GM13976 (cell line): Measurements from ENCODE around the gene RERE.

Source experiments
- DNase-seq: peaks from one replicate; pipeline ENCODE4 v3.0.0; 2012; ENCODE audit warnings: low spot score
- in situ Hi-C: fragments of 300-500 bp; cut with MboI; formaldehyde crosslinking; loops from one replicate; pipeline ENCODE4 v1.12.0; 2022; ENCODE audit warnings: low sequenced_read_pairs, mixed read lengths, inconsistent platforms; ENCODE audit not compliant: unreplicated experiment
- TF ChIP-seq, protein P1 (sequence below): IDR thresholded peaks from 2 replicates; pipeline ENCODE4 v1.5.1; 2012; ENCODE audit warnings: borderline replicate concordance, mild to moderate bottlenecking; ENCODE audit not compliant: insufficient read depth; ENCODE audit errors: extremely low read depth, missing control alignments, control extremely low read depth

The RERE gene

DNA sequence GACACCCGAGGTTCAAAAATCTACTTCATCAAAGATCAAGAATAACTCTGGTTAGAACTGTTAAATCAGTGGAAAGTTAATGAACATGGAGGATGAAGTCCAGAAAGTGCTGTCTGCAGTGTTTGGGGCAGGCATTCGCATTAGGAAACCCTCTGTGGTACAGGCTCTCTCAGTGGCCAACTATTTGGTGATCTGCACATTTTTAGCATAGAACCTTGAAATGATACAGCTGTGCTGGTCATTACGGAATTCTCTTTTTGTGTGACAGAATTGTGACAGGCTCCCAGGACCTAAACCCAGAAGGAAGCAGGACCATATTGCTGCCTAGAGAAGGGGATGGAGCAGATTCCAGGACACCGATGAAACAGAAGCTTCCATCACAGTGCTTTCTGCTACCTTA lies 410.5 kb downstream of the RERE start:
- TF ChIP-seq, protein P1, sequence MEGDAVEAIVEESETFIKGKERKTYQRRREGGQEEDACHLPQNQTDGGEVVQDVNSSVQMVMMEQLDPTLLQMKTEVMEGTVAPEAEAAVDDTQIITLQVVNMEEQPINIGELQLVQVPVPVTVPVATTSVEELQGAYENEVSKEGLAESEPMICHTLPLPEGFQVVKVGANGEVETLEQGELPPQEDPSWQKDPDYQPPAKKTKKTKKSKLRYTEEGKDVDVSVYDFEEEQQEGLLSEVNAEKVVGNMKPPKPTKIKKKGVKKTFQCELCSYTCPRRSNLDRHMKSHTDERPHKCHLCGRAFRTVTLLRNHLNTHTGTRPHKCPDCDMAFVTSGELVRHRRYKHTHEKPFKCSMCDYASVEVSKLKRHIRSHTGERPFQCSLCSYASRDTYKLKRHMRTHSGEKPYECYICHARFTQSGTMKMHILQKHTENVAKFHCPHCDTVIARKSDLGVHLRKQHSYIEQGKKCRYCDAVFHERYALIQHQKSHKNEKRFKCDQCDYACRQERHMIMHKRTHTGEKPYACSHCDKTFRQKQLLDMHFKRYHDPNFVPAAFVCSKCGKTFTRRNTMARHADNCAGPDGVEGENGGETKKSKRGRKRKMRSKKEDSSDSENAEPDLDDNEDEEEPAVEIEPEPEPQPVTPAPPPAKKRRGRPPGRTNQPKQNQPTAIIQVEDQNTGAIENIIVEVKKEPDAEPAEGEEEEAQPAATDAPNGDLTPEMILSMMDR = no peak

DNA sequence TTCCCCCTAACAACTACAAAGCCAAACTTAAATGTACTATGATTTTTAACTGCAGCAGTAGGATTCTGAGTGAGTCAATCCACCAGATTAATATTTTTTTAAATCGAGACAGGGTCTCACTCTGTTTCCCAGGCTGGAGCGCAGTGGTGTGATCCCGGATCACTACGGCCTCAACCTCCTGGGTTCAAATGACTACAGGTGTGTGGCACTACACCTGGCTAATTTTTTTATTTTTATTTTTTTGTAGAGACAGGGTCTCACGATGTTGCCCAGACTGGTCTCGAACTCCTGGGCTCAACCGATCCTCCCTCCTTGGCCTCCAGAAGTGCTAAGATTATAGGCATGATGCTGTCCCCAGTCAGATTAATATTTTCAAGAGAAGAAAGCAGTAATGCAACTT lies 411.4 kb downstream of the RERE start:
- TF ChIP-seq, protein P1 = no peak
- in situ Hi-C loops = no loop called here
- DNase-seq = no peak

More for the DNA sequence above, 410.5 kb downstream of the RERE start:
- in situ Hi-C loops = no loop called here
- no peak for DNase-seq

DNA sequence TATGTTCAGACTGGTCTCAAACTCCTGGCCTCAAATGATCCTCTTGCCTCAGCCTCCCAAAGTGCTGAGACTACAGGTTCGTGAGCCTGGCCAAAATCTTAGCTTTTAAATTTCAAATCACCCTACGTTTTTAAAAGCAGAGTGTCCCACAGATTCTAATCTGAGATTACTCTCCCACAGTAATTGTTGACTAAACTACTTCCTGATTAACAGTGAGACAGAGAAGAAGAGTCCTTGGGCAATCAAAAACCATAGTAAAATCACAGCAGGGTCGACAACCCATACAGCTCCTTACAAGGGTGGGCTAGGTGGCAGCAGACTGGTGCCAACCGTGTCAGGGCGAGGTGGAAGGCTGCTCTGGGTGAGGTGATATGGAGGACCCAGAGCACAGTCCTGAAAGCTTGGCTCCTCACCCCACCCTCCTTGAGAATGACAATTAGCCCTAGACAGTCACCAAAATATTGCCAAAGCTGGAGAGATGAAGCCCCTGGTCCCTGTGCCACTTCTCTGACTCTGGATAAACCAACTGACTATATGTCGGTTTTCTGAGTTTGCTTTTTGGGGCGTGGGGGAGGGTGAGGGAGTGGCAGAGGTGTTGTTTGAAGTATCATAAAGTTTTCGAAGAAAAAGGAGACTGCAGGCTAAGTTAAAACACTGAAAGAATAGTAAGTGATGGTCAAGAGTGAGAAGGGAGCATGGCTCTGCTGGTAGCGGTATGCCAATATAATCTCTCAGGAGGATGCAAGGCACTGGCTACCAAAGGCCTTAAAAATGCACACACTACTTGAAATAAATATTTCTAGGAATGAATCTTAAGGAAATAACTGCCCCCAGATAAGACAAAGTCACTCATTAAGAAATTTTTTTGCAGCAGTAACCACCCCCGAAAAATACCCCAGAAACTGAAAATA lies 412.7 kb downstream of the RERE start:
- DNase-seq = no peak
- in situ Hi-C loops = no loop called here
- TF ChIP-seq, protein P1 = no peak

DNA sequence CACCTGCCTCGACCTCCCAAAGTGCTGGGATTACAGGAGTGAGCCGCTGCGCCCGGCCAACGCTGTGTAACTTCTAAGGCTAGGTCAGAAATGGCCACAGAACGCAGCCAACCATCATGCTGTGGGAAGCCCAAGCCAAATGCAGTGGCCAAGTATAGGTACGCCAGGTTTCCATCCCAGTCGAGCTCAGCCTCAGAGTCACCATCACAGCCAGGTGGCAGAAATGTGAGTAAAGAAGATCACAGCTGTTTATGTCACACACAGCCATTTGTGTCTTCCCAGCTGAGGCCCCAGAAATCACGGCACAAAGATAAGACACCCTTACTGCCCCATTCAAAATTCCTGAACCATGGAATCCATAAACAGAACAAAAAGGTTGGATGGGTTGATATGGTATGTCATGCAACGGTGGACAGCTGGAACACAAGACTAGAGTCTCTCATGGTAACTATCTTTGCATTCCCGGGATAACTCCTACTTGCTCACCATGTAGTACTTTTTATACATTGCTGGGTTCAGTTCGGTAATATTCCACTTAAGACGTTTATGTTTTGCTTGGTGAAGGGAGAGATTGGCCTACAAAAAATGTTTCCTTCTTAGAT lies 415.2 kb downstream of the RERE start:
- in situ Hi-C loops = no loop called here
- DNase-seq = no peak
- TF ChIP-seq, protein P1 = no peak

DNA sequence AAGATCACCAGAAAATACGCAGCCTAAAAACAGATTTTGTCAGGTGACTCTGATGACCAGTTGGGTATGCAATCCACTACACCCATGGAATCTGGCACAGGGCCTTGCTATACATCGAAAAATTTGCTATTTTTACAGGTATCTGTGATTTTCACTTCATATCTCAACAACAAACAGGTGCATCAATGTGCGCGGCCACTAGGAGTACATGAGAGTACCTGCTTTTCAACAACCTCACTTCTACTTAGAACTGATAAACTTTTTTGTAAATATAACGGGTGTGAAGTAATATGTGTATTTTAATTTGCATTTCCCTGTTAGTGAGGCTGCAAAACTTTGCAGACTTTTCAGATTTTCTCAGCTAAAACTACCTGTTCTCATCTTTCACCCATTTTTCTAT lies 418.8 kb downstream of the RERE start:
- TF ChIP-seq, protein P1 = no peak
- no peak for DNase-seq
- in situ Hi-C loops = no loop called here

DNA sequence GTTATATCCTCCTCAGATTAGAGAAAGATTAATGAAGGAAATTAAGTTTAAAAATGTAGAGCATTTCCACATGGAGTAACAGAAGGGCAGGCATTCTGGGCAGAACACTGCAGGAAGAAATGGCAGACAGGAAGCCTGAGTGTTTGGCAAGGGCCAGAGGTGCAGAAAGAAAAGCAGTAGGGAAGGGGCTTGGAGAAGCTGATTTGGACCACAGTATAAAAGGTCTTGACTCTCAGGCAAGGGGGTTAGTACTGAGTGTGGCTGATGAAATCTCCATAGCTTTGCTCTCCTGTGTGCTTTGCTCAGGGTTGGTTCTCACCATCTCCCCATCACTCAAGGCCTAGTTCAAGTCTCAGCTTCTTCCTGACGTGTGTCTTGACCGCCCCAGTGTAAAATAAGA lies 419.4 kb downstream of the RERE start:
- TF ChIP-seq, protein P1 = no peak
- in situ Hi-C loops = no loop called here
- DNase-seq = no peak

DNA sequence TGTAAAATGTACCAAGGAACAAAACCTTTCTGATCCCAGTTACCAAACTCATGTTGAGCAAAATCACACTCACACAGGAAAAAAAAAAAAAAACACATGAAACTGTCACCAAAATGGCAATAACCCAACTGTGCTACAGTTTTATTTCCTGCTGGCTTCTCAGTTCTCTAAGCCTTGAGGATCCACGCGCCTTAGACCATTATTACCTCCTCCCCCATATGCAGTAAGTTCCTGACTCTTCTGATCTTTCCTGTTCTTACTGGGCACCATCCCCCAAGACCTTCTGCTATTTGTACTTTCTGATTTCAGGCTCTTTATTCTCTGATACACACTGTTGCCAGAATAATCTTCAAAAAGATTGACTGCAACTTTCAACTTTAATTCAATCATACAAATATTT lies 419.9 kb downstream of the RERE start:
- DNase-seq = peak; percentile 51
- TF ChIP-seq, protein P1 = no peak
- in situ Hi-C loops = no loop called here
